Measurements from ENCODE around the gene FLYWCH1.

Gene FLYWCH1

GRCh38 chr16:2953706-2954627, 42.2 kb downstream of the FLYWCH1 start:
- DNase-seq (ENCODE audit: extremely low spot score): no peak
- CTCF ChIA-PET: interaction anchor here (0.6 kb wide), 1 partner anchor 155 kb away, joined by 3 read pairs; no protein-coding TSS in a partner anchor
- TF ChIP-seq TARDBP (IDR thresholded peaks at IDR 0.05): no peak

GRCh38 chr16:2954656-2955381, 43.1 kb downstream of the FLYWCH1 start:
- CTCF ChIA-PET: no interaction called here
- no peak for DNase-seq (ENCODE audit: extremely low spot score)
- TF ChIP-seq FOXA1 (IDR thresholded peaks at IDR 0.05) (no peak), SP1 (IDR thresholded peaks at IDR 0.05) (no peak), L3MBTL2 (conservative IDR thresholded peaks at IDR 0.05) (no peak), PKNOX1 (IDR thresholded peaks at IDR 0.05) (no peak), FOXM1 (IDR thresholded peaks at IDR 0.05; ENCODE audit: borderline replicate concordance) (no peak), BHLHE40 (IDR thresholded peaks at IDR 0.05; ENCODE audit: borderline replicate concordance) (no peak), SUZ12 (IDR thresholded peaks at IDR 0.05) (no peak), TARDBP (IDR thresholded peaks at IDR 0.05) (no peak), LEF1 (IDR thresholded peaks at IDR 0.05; ENCODE audit: borderline replicate concordance) (no peak), ARNT (IDR thresholded peaks at IDR 0.05) (no peak), ZNF384 (IDR thresholded peaks at IDR 0.05) (no peak), NFRKB (IDR thresholded peaks at IDR 0.05) (no peak), HDGF (IDR thresholded peaks at IDR 0.05; ENCODE audit: borderline replicate concordance) (no peak)
- POLR2A ChIA-PET: no interaction called here

More at GRCh38 chr16:2953706-2954627, 42.2 kb downstream of the FLYWCH1 start:
- POLR2A ChIA-PET: interaction anchor here (1.7 kb wide), 1 partner anchor 10 kb away, joined by 4 read pairs; the partner anchor contains the start of gene KREMEN2

- no peak for TF ChIP-seq CTBP1 (IDR thresholded peaks at IDR 0.05; ENCODE audit: borderline replicate concordance)
- TF ChIP-seq SUZ12 (IDR thresholded peaks at IDR 0.05): no peak
- TF ChIP-seq HDGF (IDR thresholded peaks at IDR 0.05; ENCODE audit: borderline replicate concordance): no peak
- no peak for TF ChIP-seq ZNF384 (IDR thresholded peaks at IDR 0.05)
- no peak for TF ChIP-seq BHLHE40 (IDR thresholded peaks at IDR 0.05; ENCODE audit: borderline replicate concordance)
- TF ChIP-seq SP1 (IDR thresholded peaks at IDR 0.05): no peak
- TF ChIP-seq LEF1 (IDR thresholded peaks at IDR 0.05; ENCODE audit: borderline replicate concordance): no peak
- TF ChIP-seq L3MBTL2 (conservative IDR thresholded peaks at IDR 0.05): no peak
- TF ChIP-seq TARDBP (IDR thresholded peaks at IDR 0.05): no peak
- no peak for TF ChIP-seq FOXM1 (IDR thresholded peaks at IDR 0.05; ENCODE audit: borderline replicate concordance)
- DNase-seq (ENCODE audit: extremely low spot score): no peak
- CTCF ChIA-PET: interaction anchor here (1.8 kb wide), 1 partner anchor 28 kb away, joined by 5 read pairs; no protein-coding TSS in a partner anchor
- POLR2A ChIA-PET: interaction anchor here (1.3 kb wide), 1 partner anchor 9 kb away, joined by 3 read pairs; the partner anchor contains the start of gene KREMEN2
Observed at GRCh38 chr16:2955438-2955778, 43.7 kb downstream of the FLYWCH1 start.

GRCh38 chr16:2955779-2956578, 44.2 kb downstream of the FLYWCH1 start:
- no peak for DNase-seq (ENCODE audit: extremely low spot score)
- POLR2A ChIA-PET: interaction anchor here (1.3 kb wide), 1 partner anchor 8 kb away, joined by 3 read pairs; the partner anchor contains the start of gene KREMEN2
- CTCF ChIA-PET: interaction anchor here (1.8 kb wide), 1 partner anchor 29 kb away, joined by 5 read pairs; no protein-coding TSS in a partner anchor
- TF ChIP-seq ZNF384 (IDR thresholded peaks at IDR 0.05) (no peak), ARNT (IDR thresholded peaks at IDR 0.05) (no peak), FOXK2 (IDR thresholded peaks at IDR 0.05) (no peak), HDGF (IDR thresholded peaks at IDR 0.05; ENCODE audit: borderline replicate concordance) (no peak), PKNOX1 (IDR thresholded peaks at IDR 0.05) (no peak), BHLHE40 (IDR thresholded peaks at IDR 0.05; ENCODE audit: borderline replicate concordance) (no peak)

- ChIA-PET CTCF (interaction anchor here (0.5 to 1.8 kb wide), 2 partner anchors 29 to 77 kb away, joined by 4 to 5 read pairs; no protein-coding TSS in a partner anchor), POLR2A (interaction anchor here (1.3 kb wide), 1 partner anchor 8 kb away, joined by 3 read pairs; the partner anchor contains the start of gene KREMEN2)
- TF ChIP-seq FOXK2 (IDR thresholded peaks at IDR 0.05): no peak
- no peak for TF ChIP-seq BHLHE40 (IDR thresholded peaks at IDR 0.05; ENCODE audit: borderline replicate concordance)
- TF ChIP-seq FOXA1 (IDR thresholded peaks at IDR 0.05): no peak
- no peak for TF ChIP-seq PKNOX1 (IDR thresholded peaks at IDR 0.05)
- no peak for TF ChIP-seq L3MBTL2 (conservative IDR thresholded peaks at IDR 0.05)
- TF ChIP-seq CTBP1 (IDR thresholded peaks at IDR 0.05; ENCODE audit: borderline replicate concordance): no peak
- no peak for TF ChIP-seq ARNT (IDR thresholded peaks at IDR 0.05)
- TF ChIP-seq ZNF384 (IDR thresholded peaks at IDR 0.05): no peak
- TF ChIP-seq ELF4 (IDR thresholded peaks at IDR 0.05): no peak
- no peak for TF ChIP-seq NFRKB (IDR thresholded peaks at IDR 0.05)
- no peak for TF ChIP-seq SP1 (IDR thresholded peaks at IDR 0.05)
- no peak for TF ChIP-seq LEF1 (IDR thresholded peaks at IDR 0.05; ENCODE audit: borderline replicate concordance)
- TF ChIP-seq SUZ12 (IDR thresholded peaks at IDR 0.05): no peak
- no peak for DNase-seq (ENCODE audit: extremely low spot score)
Observed at GRCh38 chr16:2956579-2956956, 44.8 kb downstream of the FLYWCH1 start.
